IMR-90 (cell line): Measurements from ENCODE around the gene CHPF2. TPM values are rescaled to one million over a fixed set of nuclear protein-coding genes. Genes with fewer than 3 reads are reported as not detected.

Source experiments
- ATAC-seq: fragments of 200-7000 bp; cut with Tn5 transposase; 2 replicates; pipeline ENCODE4 v1.9.1; 2020; ENCODE audit warnings: low read depth, mild to moderate bottlenecking, moderate library complexity
- BruUV-seq: library from RNA; stranded (reverse); fragments of 400-500 nt; replicated peaks from 2 replicates; lab custom pipeline; 2021; lab: Mats Ljungman, UMichigan
- CTCF ChIA-PET: fragments of 300-600 bp; formaldehyde crosslinking; extraction: SDS; loops from one replicate; lab custom pipeline; 2021; ENCODE audit warnings: antibody characterized with exemption; lab: Yijun Ruan, JAX
- POLR2A ChIA-PET: fragments of 300-600 bp; sonication (Branson Sonifier 250); formaldehyde crosslinking; loops from one replicate; lab custom pipeline; 2022; ENCODE audit warnings: antibody characterized with exemption; ENCODE audit not compliant: unreplicated experiment; lab: Charles Lee
- DNase-seq: peaks from one replicate; pipeline ENCODE4 v3.0.0; 2013
- H2AFZ ChIP-seq: replicated peaks from 2 replicates; pipeline ENCODE3; 2013; ENCODE audit warnings: low read length, mild to moderate bottlenecking; ENCODE audit not compliant: poor library complexity
- H2AK5ac ChIP-seq: 2 replicates; pipeline ENCODE4 v1.6.1; 2013; ENCODE audit warnings: low read depth, low read length, inconsistent platforms
- H2AK9ac ChIP-seq: replicated peaks from 2 replicates; pipeline ENCODE3; 2013; ENCODE audit warnings: mild to moderate bottlenecking, low read depth, low read length, moderate library complexity; ENCODE audit not compliant: poor library complexity
- H2BK120ac ChIP-seq: 2 replicates; pipeline ENCODE4 v1.6.1; 2013; ENCODE audit warnings: low read depth, low read length, inconsistent platforms
- H2BK15ac ChIP-seq: 3 replicates; pipeline ENCODE4 v1.6.1; 2013; ENCODE audit warnings: low read depth, low read length, inconsistent platforms
- H2BK20ac ChIP-seq: 2 replicates; pipeline ENCODE4 v1.6.1; 2013; ENCODE audit warnings: low read depth, mild to moderate bottlenecking, inconsistent platforms, low read length, moderate library complexity
- H2BK5ac ChIP-seq: 2 replicates; pipeline ENCODE4 v1.6.1; 2013; ENCODE audit warnings: mild to moderate bottlenecking, low read depth, low read length, inconsistent platforms; ENCODE audit not compliant: poor library complexity, severe bottlenecking
- H3K14ac ChIP-seq: replicated peaks from 2 replicates; pipeline ENCODE4 v1.6.1; 2013; ENCODE audit warnings: low read depth, low read length, inconsistent platforms
- H3K18ac ChIP-seq: 2 replicates; pipeline ENCODE4 v1.6.1; 2013; ENCODE audit warnings: low read depth, low read length, control low read depth
- H3K23ac ChIP-seq: 2 replicates; pipeline ENCODE4 v1.6.1; 2013; ENCODE audit warnings: low read depth, low read length, inconsistent platforms
- H3K27ac ChIP-seq: 2 replicates; pipeline ENCODE4 v1.5.1; 2013; ENCODE audit warnings: mild to moderate bottlenecking, control low read depth, low read length; ENCODE audit not compliant: insufficient read depth
- H3K27me3 ChIP-seq: 2 replicates; pipeline ENCODE4 v1.6.1; 2013; ENCODE audit warnings: low read length; ENCODE audit not compliant: control insufficient read depth, insufficient read depth
- H3K36me3 ChIP-seq: 2 replicates; pipeline ENCODE4 v1.6.1; 2013; ENCODE audit warnings: low read length, mixed read lengths; ENCODE audit not compliant: control insufficient read depth, insufficient read depth
- H3K4ac ChIP-seq: 2 replicates; pipeline ENCODE4 v1.6.1; 2013; ENCODE audit warnings: low read depth, low read length, inconsistent platforms
- H3K4me1 ChIP-seq: 2 replicates; pipeline ENCODE4 v1.6.1; 2013; ENCODE audit warnings: low read length, mixed read lengths; ENCODE audit not compliant: control insufficient read depth, insufficient read depth
- H3K4me2 ChIP-seq: 2 replicates; pipeline ENCODE4 v1.6.1; 2013; ENCODE audit warnings: low read depth, mild to moderate bottlenecking, control low read depth, low read length, moderate library complexity
- H3K4me3 ChIP-seq: 2 replicates; pipeline ENCODE4 v1.5.1; 2013; ENCODE audit warnings: low read depth, mild to moderate bottlenecking, control low read depth, low read length, moderate library complexity; ENCODE audit not compliant: insufficient read depth
- H3K56ac ChIP-seq: 2 replicates; pipeline ENCODE4 v1.6.1; 2013; ENCODE audit warnings: low read length, inconsistent platforms; ENCODE audit not compliant: insufficient read depth; ENCODE audit errors: extremely low read depth
- H3K79me1 ChIP-seq, 2 experiments: 2 replicates each; pipeline ENCODE4 v1.6.1; 2013; ENCODE audit warnings: low read length in 2 of 2, inconsistent platforms in 1 of 2, low read depth in 1 of 2
- H3K9ac ChIP-seq: 2 replicates; pipeline ENCODE4 v1.6.1; 2013; ENCODE audit warnings: low read depth, low read length, control low read depth
- H3K9me1 ChIP-seq: 2 replicates; pipeline ENCODE4 v1.6.1; 2013; ENCODE audit warnings: low read length, inconsistent platforms; ENCODE audit not compliant: insufficient read depth
- H3K9me3 ChIP-seq: 2 replicates; pipeline ENCODE4 v1.6.1; 2013; ENCODE audit warnings: low read length; ENCODE audit not compliant: control insufficient read depth, insufficient read depth
- H4K20me1 ChIP-seq: 2 replicates; pipeline ENCODE4 v1.6.1; 2013; ENCODE audit warnings: low read length, inconsistent platforms; ENCODE audit not compliant: insufficient read depth
- H4K5ac ChIP-seq: 2 replicates; pipeline ENCODE4 v1.6.1; 2013; ENCODE audit warnings: mild to moderate bottlenecking, low read depth, low read length, control low read depth
- H4K8ac ChIP-seq, 2 experiments: 2 replicates each; pipeline ENCODE4 v1.6.1; 2013; ENCODE audit warnings: low read depth in 2 of 2, low read length in 2 of 2, control low read depth in 1 of 2, inconsistent platforms in 1 of 2
- H4K91ac ChIP-seq: 2 replicates; pipeline ENCODE4 v1.6.1; 2013; ENCODE audit warnings: low read depth, low read length, inconsistent platforms; ENCODE audit not compliant: insufficient read depth
- CHD1 ChIP-seq: IDR thresholded peaks from 2 replicates; pipeline ENCODE4 v1.6.1; 2012; ENCODE audit warnings: low read depth, low read length, improper control_type of control experiment
- FOS ChIP-seq: fragments of 150-350 bp; IDR thresholded peaks from 2 replicates; pipeline ENCODE4 v1.6.1; 2016; ENCODE audit warnings: low read depth, low read length
- USF2 ChIP-seq: fragments of 150-350 bp; IDR thresholded peaks from 2 replicates; pipeline ENCODE4 v1.6.1; 2017; ENCODE audit warnings: mild to moderate bottlenecking, antibody characterized with exemption, low read length, low read depth
- WGBS, 2 experiments: methylation state at CpG; one replicate each; pipeline versions ENCODE4 v1.1.5 to v1.1.7; 2013; ENCODE audit warnings: missing lambda C conversion rate in 2 of 2; ENCODE audit not compliant: insufficient read length in 1 of 2; ENCODE audit errors: extremely low coverage in 2 of 2; 5-methylcytosine and 5-hydroxymethylcytosine counted together
- dilution Hi-C: fragments of 300-500 bp; cut with HindIII; formaldehyde crosslinking; loops from one replicate; pipeline ENCODE4 v1.14.3; 2018; ENCODE audit warnings: low sequenced_read_pairs; ENCODE audit not compliant: unreplicated experiment
- in situ Hi-C: fragments of 300-500 bp; cut with MboI; formaldehyde crosslinking; loops from 3 replicates; pipeline ENCODE4 v1.14.3; 2019; ENCODE audit warnings: low sequenced_read_pairs, inconsistent platforms, mixed read lengths
- intact Hi-C: fragments of 100-400 bp; cut with micrococcal nuclease; formaldehyde crosslinking; loops from 2 replicates; pipeline ENCODE4 v1.10.0; 2022
- polyA plus RNA-seq, 3 experiments: library from polyadenylated mRNA; depleted of rRNA; stranded (reverse); fragments of >200 nt; gene quantifications; 2 replicates each; pipeline ENCODE4 v1.2.3, GENCODE V29; 2012; ENCODE audit warnings: low replicate concordance in 1 of 3
- total RNA-seq: library from RNA; depleted of rRNA; stranded (reverse); fragments of >200 nt; gene quantifications from 2 replicates; pipeline ENCODE4 v1.2.3, GENCODE V29; 2012

CHPF2 gene
- total and polyA plus RNA-seq, 2 of the 4 experiments (the other 2 are of a cell fraction) = 26.2 to 77.0 TPM

GRCh38 chr7:151249732-151250072 is 17.4 kb downstream of the CHPF2 start:
- Histone ChIP-seq H3K4me3 (no peak overlapping the region), H4K20me1 (no peaks in the 10 kb centered on the region; the same call in 1 of the 2 replicates), H3K23ac (peak overlapping the region; percentile 59; the same call in 1 of the 2 replicates), H4K5ac (no peak overlapping the region; the same call in 1 of the 2 replicates), H3K9me1 (peaks cover 14% of the 10 kb centered on the region), H3K36me3 (no peaks in the 10 kb centered on the region), H3K4ac (peak overlapping the region; percentile 66), H3K9me3 (no peaks in the 10 kb centered on the region), H3K9ac (no peak overlapping the region), H2AK9ac (peak overlapping the region; percentile 95), H3K4me2 (peak overlapping the region; percentile 43; the same call in 1 of the 2 replicates), H3K14ac (no peak overlapping the region; the same call in 1 of the 2 replicates), H2AK5ac (peak overlapping the region; percentile 70), H3K4me1 (peaks cover 46% of the 10 kb centered on the region), H2BK15ac (0 out of 3 replicates have a peak overlapping the region, but pooled peaks have one; percentile 21), H3K79me1 (peaks cover 5 to 64% of the 10 kb centered on the region in 2 experiments; a peak in 3 of 4 replicates), H2BK5ac (peak overlapping the region; percentile 91), H2BK120ac (peak overlapping the region; percentile 77), H2BK20ac (peak overlapping the region; percentile 5; the same call in 1 of the 2 replicates), H3K18ac (no peak overlapping the region; the same call in 1 of the 2 replicates), H3K27ac (peak overlapping the region; percentile 93), H4K8ac (peak overlapping the region; percentile 95 to 99; a peak in 2 of 4 replicates), H2AFZ (peak overlapping the region; percentile 99), H3K56ac (no peak overlapping the region), H4K91ac (peak overlapping the region; percentile 31; the same call in 1 of the 2 replicates), H3K27me3 (no peaks in the 10 kb centered on the region)
- no CpG with 5 or more reads among the region's 5 CpGs for whole genome bisulfite sequencing, 2 experiments
- no TSS peak for BruUV-seq
- intact Hi-C loops (no loop called here), dilution Hi-C loops (no loop called here), in situ Hi-C loops (no loop called here)
- ChIA-PET CTCF (interaction anchor here (0.6 kb wide), 1 partner anchor 355 kb away, joined by 3 read pairs; no protein-coding TSS in a partner anchor), POLR2A (no interaction called here)
- TF ChIP-seq FOS (no peak), USF2 (no peak), CHD1 (no peak)
- DNase-seq (peak; percentile 39), ATAC-seq (no peak)
